Measurements from ENCODE around the gene SPDYE6.
A peak's percentile ranks its signal among the peaks of the same experiment; 100 is the strongest.

DNA sequence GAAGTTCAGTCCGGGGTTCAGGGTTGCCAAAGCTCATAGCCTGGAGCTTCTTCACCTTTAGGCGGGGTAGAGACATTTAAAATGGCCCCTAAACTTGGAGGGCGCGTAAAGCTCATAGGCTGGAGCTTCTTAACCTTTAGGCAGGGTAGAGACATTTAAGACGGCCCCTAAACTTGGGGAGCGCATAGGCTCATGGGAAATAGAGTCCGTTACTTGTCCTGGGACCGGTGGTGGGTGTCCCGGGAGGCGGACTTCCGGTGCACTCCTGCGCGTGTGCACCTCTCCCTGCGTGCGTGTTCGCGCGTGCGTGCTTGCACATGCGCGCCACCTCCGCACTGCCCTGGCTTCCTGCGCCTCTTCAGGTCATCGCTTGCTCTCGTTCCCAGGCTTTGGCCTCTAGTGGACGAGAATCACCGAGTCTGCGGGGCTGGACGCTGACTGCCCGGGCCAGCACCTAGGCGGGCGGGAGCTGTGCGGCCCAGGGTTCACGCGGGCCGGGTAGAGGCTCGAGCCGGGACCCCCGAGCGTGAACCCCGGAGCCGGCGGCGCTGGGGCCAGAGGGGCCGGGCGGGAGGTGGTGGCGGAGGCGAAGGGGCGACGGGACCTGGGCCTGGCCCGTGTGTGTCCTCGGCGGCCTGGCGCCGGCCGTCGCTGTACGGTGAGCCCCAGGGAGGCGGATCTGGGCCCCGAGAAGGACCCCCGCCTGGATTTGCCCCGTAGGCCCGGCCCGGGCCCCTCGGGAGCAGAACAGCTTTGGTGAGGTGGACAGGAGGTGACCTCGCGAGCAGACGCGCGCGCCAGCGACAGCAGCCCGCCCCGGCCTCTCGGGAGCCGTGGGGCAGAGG lies 7.5 kb upstream of the SPDYE6 start:
- TF ChIP-seq CTCF (IDR thresholded peaks at IDR 0.05; ENCODE audit: low read depth, low read length) (peak; percentile 2), POLR2A (IDR thresholded peaks at IDR 0.05; ENCODE audit: extremely low read depth, insufficient read length) (peak; percentile 71), MYC (IDR thresholded peaks at IDR 0.05; ENCODE audit: low read depth, low read length) (peak; percentile 43; the same call in 1 of the 2 replicates)
